DMS53 treated with DMSO at 0.1 percent for 48 hours (cell line): Measurements from ENCODE around the gene THOC5.

Source experiments
- DNase-seq: peaks from one replicate; lab custom pipeline; 2025; ENCODE audit not compliant: unreplicated experiment; lab: John Stamatoyannopoulos, UW

Gene THOC5

GRCh38 chr22:29478326-29479276 lies 75.0 kb downstream of the THOC5 start:
- DNase-seq: no peak

GRCh38 chr22:29477723-29478318 lies 75.7 kb downstream of the THOC5 start:
- DNase-seq: no peak

GRCh38 chr22:29476116-29476515 lies 77.4 kb downstream of the THOC5 start:
- no peak for DNase-seq

GRCh38 chr22:29475550-29475949 lies 78.0 kb downstream of the THOC5 start:
- no peak for DNase-seq

GRCh38 chr22:29473001-29473400 lies 80.6 kb downstream of the THOC5 start:
- DNase-seq: no peak

GRCh38 chr22:29470159-29470855 lies 83.2 kb downstream of the THOC5 start:
- DNase-seq: peak; percentile 24

- no peak for DNase-seq
These were observed 83.8 kb downstream of the THOC5 start for GRCh38 chr22:29469755-29470154.

GRCh38 chr22:29464581-29464980 lies 89.0 kb downstream of the THOC5 start:
- DNase-seq: no peak

- no peak for DNase-seq
These were observed 89.9 kb downstream of the THOC5 start for GRCh38 chr22:29463629-29464028.

- DNase-seq: no peak
These were observed 92.3 kb downstream of the THOC5 start for GRCh38 chr22:29461263-29461662.

GRCh38 chr22:29459773-29460172 lies 93.8 kb downstream of the THOC5 start:
- DNase-seq: no peak

- no peak for DNase-seq
These were observed 95.0 kb downstream of the THOC5 start for GRCh38 chr22:29458551-29458950.

GRCh38 chr22:29457730-29458129 lies 95.8 kb downstream of the THOC5 start:
- no peak for DNase-seq

GRCh38 chr22:29456211-29456671 lies 97.3 kb downstream of the THOC5 start:
- DNase-seq: no peak
